Measurements from ENCODE around the gene TTC23.

Gene TTC23

GRCh38 chr15:99132122-99132521 is 117.3 kb downstream of the TTC23 start:
- in situ Hi-C loops (cut with MboI; ENCODE audit: low sequenced_read_pairs, unreplicated experiment) = no loop called here
- no peak for DNase-seq (ENCODE audit: low spot score)
- no peak for TF ChIP-seq CTCF (IDR thresholded peaks at IDR 0.05; ENCODE audit: borderline replicate concordance, control extremely low read depth, extremely low read depth, insufficient read depth, missing control alignments)

GRCh38 chr15:99131441-99132023 is 117.8 kb downstream of the TTC23 start:
- DNase-seq (ENCODE audit: low spot score) = no peak
- no peak for TF ChIP-seq CTCF (IDR thresholded peaks at IDR 0.05; ENCODE audit: borderline replicate concordance, control extremely low read depth, extremely low read depth, insufficient read depth, missing control alignments)
- in situ Hi-C loops (cut with MboI; ENCODE audit: low sequenced_read_pairs, unreplicated experiment) = no loop called here

GRCh38 chr15:99130765-99131440 is 118.5 kb downstream of the TTC23 start:
- no peak for DNase-seq (ENCODE audit: low spot score)
- in situ Hi-C loops (cut with MboI; ENCODE audit: low sequenced_read_pairs, unreplicated experiment) = no loop called here
- no peak for TF ChIP-seq CTCF (IDR thresholded peaks at IDR 0.05; ENCODE audit: borderline replicate concordance, control extremely low read depth, extremely low read depth, insufficient read depth, missing control alignments)

- no peak for DNase-seq (ENCODE audit: low spot score)
- in situ Hi-C loops (cut with MboI; ENCODE audit: low sequenced_read_pairs, unreplicated experiment) = no loop called here
- no peak for TF ChIP-seq CTCF (IDR thresholded peaks at IDR 0.05; ENCODE audit: borderline replicate concordance, control extremely low read depth, extremely low read depth, insufficient read depth, missing control alignments)
Observed at GRCh38 chr15:99130314-99130713, 119.1 kb downstream of the TTC23 start.

GRCh38 chr15:99129644-99130043 is 119.7 kb downstream of the TTC23 start:
- DNase-seq (ENCODE audit: low spot score) = no peak
- TF ChIP-seq CTCF (IDR thresholded peaks at IDR 0.05; ENCODE audit: borderline replicate concordance, control extremely low read depth, extremely low read depth, insufficient read depth, missing control alignments) = no peak
- in situ Hi-C loops (cut with MboI; ENCODE audit: low sequenced_read_pairs, unreplicated experiment) = no loop called here

GRCh38 chr15:99128411-99128810 is 121.0 kb downstream of the TTC23 start:
- TF ChIP-seq CTCF (IDR thresholded peaks at IDR 0.05; ENCODE audit: borderline replicate concordance, control extremely low read depth, extremely low read depth, insufficient read depth, missing control alignments) = no peak
- in situ Hi-C loops (cut with MboI; ENCODE audit: low sequenced_read_pairs, unreplicated experiment) = no loop called here
- no peak for DNase-seq (ENCODE audit: low spot score)
